ENCODE data around the gene NXPH3. TPM values are rescaled to one million over a fixed set of nuclear protein-coding genes. Genes with fewer than 3 reads are reported as not detected.

The NXPH3 gene
- total and polyA plus RNA-seq, 2 of the 13 experiments (the other 11 are each of a cell fraction or from before 2014, with no cell fraction given): 0.04 to 0.58 TPM

GRCh38 chr17:49556223-49556943, 19.3 kb upstream of the NXPH3 start (continued):
- TF ChIP-seq POGZ (CRISPR knock-in tag; IDR thresholded peaks at IDR 0.05) (peak; percentile 58), SAP130 (CRISPR knock-in tag; IDR thresholded peaks at IDR 0.05; ENCODE audit: low read depth) (peak; percentile 76), ATF2 (CRISPR knock-in tag; IDR thresholded peaks at IDR 0.05) (peak; percentile 49; the same call in 1 of the 2 replicates), SAFB2 (CRISPR knock-in tag; IDR thresholded peaks at IDR 0.05; ENCODE audit: borderline replicate concordance, low read depth) (peak; percentile 88; the same call in 1 of the 2 replicates), CBX1 (IDR thresholded peaks at IDR 0.05; ENCODE audit: low read depth) (peak; percentile 63), TFE3 (CRISPR knock-in tag; IDR thresholded peaks at IDR 0.05) (peak; percentile 63; the same call in 1 of the 2 replicates), ZNF501 (CRISPR knock-in tag; IDR thresholded peaks at IDR 0.05) (peak; percentile 95), ISL2 (CRISPR knock-in tag; IDR thresholded peaks at IDR 0.05) (0 out of 2 replicates have a peak, but pooled peaks have one; percentile 36), ZNF260 (CRISPR knock-in tag; IDR thresholded peaks at IDR 0.05; ENCODE audit: borderline replicate concordance, low read depth) (peak; percentile 79; the same call in 1 of the 2 replicates)
- TF ChIP-seq, protein P1, sequence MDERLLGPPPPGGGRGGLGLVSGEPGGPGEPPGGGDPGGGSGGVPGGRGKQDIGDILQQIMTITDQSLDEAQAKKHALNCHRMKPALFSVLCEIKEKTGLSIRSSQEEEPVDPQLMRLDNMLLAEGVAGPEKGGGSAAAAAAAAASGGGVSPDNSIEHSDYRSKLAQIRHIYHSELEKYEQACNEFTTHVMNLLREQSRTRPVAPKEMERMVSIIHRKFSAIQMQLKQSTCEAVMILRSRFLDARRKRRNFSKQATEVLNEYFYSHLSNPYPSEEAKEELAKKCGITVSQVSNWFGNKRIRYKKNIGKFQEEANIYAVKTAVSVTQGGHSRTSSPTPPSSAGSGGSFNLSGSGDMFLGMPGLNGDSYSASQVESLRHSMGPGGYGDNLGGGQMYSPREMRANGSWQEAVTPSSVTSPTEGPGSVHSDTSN (CRISPR knock-in tag; IDR thresholded peaks at IDR 0.05): no peak
- TF ChIP-seq, protein P2, sequence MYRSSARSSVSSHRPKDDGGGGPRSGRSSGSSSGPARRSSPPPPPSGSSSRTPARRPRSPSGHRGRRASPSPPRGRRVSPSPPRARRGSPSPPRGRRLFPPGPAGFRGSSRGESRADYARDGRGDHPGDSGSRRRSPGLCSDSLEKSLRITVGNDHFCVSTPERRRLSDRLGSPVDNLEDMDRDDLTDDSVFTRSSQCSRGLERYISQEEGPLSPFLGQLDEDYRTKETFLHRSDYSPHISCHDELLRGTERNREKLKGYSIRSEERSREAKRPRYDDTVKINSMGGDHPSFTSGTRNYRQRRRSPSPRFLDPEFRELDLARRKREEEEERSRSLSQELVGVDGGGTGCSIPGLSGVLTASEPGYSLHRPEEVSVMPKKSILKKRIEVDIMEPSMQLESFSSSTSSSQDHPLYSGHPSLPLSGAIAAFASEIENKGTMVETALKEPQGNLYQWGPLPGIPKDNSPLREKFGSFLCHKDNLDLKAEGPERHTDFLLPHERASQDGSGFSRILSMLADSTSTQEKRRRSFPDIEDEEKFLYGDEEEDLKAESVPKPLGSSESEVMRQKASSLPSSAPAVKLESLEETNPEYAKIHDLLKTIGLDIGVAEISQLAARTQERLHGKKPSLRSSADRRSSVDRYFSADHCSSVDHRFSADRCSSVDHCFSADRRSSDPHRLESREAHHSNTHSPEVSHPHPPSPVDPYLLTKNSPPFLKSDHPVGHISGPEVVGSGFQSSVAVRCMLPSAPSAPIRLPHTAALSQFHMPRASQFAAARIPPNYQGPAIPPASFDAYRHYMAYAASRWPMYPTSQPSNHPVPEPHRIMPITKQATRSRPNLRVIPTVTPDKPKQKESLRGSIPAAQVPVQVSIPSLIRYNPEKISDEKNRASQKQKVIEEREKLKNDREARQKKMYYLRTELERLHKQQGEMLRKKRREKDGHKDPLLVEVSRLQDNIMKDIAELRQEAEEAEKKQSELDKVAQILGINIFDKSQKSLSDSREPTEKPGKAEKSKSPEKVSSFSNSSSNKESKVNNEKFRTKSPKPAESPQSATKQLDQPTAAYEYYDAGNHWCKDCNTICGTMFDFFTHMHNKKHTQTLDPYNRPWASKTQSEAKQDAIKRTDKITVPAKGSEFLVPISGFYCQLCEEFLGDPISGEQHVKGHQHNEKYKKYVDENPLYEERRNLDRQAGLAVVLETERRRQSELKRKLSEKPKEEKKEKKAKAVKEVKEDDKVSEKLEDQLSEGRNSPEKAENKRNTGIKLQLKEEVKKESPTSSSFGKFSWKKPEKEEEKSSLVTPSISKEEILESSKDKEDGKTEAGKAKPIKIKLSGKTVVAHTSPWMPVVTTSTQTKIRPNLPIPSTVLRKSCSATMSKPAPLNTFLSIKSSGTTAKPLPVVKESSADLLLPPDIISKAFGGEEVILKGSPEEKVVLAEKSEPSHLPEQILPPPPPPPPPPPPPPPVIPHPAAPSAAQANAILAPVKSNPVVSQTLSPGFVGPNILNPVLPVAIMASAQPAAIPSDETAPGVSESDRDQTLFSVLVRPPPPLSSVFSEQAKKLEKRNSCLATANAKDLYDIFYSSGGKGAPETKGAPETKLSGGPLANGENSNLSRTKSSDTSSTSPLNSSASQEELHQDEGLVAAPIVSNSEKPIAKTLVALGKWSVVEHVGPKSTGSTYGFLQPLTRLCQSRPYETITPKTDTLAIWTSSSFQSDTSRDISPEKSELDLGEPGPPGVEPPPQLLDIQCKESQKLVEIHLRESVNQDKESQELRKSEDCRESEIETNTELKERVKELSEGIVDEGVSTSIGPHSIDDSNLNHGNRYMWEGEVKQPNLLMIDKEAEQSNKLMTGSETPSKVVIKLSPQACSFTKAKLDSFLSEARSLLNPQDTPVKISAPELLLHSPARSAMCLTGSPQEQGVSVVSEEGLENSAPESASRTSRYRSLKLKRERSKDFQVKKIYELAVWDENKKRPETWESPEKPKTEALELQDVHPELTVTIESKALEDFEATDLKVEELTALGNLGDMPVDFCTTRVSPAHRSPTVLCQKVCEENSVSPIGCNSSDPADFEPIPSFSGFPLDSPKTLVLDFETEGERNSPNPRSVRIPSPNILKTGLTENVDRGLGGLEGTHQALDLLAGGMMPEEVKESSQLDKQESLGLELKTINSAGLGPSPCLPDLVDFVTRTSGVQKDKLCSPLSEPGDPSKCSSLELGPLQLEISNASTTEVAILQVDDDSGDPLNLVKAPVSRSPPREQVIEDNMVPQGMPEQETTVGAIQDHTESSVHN (CRISPR knock-in tag; IDR thresholded peaks at IDR 0.05): no peak
- TF ChIP-seq, protein P3, sequence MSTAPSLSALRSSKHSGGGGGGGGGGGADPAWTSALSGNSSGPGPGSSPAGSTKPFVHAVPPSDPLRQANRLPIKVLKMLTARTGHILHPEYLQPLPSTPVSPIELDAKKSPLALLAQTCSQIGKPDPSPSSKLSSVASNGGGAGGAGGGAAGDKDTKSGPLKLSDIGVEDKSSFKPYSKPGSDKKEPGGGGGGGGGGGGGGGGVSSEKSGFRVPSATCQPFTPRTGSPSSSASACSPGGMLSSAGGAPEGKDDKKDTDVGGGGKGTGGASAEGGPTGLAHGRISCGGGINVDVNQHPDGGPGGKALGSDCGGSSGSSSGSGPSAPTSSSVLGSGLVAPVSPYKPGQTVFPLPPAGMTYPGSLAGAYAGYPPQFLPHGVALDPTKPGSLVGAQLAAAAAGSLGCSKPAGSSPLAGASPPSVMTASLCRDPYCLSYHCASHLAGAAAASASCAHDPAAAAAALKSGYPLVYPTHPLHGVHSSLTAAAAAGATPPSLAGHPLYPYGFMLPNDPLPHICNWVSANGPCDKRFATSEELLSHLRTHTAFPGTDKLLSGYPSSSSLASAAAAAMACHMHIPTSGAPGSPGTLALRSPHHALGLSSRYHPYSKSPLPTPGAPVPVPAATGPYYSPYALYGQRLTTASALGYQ (CRISPR knock-in tag; IDR thresholded peaks at IDR 0.05): no peak

Measured in HepG2 (cell line).